ENCODE measurements around the gene KMO.
A peak's percentile ranks its signal among the peaks of the same experiment; 100 is the strongest.

Gene KMO

DNA sequence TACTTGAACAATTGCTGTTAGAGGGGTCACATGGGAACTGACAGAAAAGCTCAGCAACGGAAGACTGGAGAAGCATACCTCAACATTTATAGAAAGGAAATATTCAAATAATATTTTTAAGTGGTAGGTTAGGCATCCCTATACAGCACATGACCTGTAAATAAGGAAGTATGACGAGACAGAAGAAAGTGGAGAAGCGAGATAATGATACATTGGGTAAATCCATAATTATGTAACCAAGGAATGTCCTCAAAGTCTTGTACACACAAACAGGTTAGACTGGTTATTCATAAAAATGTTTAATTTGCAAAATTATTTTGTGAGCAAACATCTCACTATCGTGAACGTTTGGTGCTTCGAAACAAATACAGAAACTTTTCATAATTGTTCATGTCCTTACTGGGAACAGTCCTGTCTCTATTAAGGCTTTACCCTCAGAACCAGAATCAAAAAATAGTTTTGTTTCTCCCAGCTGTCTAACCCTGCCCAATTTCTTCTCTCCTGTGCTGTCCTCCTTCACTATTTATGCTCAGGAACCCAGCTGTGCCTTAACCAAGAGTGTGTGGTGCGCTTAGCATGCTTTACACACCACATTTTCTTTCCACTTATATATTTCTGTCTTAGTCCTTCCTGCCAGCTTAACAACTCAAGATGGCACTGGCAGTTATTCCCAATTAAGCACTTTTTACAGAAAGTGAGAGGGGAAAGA lies 10.2 kb downstream of the KMO start:
- ATAC-seq = no peak

DNA sequence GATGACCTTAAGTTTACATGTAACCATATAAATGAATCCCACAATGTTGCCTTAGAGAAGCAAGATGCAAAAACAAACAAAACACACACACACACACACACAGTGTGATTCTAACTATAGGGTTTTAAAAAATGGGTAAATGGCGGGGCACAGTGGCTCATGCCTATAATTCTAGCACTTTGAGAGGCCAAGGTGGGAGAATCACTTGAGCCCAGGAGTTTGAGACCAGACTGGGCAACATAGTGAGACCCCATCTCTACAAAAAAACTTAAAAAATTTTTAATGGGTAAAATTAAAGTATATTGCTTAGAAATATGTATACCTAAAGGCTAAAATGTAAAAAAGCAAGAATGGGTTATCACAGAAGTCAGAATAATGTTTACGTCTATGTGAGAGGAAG lies 15.8 kb downstream of the KMO start:
- ATAC-seq = no peak

DNA sequence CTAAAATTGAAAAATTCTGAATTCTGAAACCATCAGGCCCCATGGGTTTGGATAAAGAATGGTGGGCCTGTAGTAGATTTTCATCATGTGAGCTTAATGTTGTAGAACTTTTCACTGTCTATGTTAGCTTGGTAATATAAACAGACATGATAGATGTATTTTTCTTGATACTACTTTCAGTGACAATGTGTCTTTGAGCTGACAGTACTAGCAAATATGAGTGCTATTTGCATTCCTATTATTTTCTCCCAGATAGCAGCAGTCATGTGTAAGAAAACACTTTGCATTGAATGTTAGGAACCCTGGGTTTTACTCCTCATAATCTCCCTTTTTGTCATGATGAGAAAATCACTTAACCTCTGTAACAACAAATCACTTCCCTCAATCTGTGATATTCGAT lies 18.1 kb downstream of the KMO start:
- ATAC-seq = no peak

DNA sequence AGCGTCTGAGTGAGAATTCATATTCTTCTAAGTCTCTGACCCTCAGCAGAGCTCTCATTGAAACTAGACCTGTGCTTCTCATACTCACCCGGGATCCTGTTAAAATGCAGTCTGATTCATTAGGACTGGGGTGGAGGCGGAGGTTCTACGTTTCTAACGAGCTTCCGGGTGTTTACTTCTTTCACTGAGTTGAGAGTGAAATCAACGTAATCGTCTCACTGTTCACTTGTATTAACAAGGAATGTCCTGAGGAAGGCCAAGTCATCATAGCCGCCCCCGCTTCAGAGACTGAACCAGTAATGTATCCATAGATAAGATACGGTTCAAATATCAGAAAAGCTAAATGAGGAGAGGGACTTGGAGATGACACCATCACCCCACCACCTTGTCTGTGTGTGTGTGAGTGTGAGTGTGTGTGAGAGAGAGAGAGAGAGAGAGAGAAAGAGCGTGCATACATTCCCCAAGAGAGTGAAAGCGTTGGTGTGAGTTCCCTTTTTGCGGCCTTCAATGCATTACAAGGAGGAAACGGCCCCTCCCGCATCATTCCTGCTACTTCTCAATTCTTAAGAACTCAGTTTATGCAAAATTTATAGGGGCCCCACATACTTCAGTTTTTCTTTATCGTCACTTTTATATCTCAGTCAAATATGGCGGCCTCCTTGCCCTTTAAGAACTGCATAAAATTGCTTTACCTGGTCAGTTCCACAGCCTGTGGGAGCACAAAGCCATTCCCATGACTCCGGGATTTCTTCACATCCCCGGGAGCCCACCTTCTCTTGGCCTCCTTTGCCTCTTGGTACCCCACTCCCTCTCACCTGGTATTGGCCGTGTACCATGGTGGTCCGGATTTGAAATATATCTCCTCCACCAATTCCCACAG lies 19.8 kb downstream of the KMO start:
- peak; percentile 91 to 92 for ATAC-seq

DNA sequence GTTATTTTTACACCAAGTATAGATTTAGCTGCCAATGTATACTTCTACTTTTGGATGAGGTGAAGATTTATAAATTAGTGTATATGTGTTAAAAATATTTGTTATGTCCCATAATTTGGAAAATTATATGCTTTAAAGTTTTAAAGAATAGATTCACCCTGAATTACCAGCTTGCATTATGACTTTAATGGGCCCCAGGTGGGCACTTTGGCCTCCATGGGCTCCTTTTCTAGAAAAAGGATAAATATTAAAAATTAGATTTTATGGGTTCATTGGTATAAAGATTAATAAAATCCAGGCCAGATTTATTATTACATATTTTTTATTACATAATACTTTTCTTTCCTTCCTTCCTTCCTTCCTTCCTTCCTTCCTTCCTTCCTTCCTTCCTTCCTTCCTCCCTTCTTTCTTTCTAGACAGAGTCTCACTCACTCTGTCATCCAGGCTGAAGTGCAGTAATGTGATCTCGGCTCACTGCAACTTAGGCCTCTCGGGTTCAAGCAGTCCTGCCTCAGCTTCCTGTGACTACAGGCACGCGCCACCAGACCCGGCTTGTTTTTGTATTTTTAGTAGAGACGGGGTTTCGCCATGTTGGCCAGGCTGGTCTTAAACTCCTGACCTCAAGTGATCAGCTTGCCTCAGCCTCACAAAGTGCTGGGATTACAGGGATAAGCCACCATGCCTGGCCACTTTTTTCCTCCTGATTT lies 21.9 kb downstream of the KMO start:
- ATAC-seq = no peak

DNA sequence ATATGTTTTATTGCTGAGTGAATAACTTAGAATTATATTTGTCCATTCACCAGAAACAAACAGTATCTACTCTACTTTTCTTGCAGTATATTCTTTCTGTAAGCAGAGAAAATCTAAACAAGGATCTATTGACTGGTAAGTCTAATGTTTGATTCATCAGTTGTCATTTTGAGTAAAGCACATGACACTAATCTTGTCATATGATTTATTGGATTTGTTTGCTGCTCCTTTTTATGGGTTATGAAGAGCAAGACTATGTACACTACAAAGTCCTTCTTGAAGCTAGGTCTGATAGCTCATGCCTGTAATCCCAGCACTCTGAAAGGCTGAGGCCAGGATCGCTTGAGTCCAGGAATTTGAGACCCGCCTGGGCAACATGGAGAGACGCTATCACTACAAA lies 23.3 kb downstream of the KMO start:
- ATAC-seq = no peak

DNA sequence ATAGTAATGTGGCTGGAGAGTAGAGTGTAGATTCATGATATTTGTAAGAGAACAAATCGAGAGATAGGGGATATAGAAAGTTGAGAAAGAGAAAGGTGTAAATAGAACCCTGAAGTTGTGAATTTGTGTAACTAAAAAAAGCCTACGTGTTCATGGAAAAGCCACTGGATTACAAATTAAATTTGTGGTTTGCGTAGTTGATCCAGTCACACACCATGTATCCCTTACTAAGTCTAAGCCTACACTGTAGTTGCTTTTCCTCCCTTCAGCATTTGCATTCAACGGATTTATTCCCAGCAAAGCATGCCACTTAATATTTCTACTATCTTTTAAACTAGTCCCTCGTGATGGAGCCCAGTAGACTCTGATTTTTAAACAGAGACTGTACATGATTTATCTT lies 24.9 kb downstream of the KMO start:
- no peak for ATAC-seq

DNA sequence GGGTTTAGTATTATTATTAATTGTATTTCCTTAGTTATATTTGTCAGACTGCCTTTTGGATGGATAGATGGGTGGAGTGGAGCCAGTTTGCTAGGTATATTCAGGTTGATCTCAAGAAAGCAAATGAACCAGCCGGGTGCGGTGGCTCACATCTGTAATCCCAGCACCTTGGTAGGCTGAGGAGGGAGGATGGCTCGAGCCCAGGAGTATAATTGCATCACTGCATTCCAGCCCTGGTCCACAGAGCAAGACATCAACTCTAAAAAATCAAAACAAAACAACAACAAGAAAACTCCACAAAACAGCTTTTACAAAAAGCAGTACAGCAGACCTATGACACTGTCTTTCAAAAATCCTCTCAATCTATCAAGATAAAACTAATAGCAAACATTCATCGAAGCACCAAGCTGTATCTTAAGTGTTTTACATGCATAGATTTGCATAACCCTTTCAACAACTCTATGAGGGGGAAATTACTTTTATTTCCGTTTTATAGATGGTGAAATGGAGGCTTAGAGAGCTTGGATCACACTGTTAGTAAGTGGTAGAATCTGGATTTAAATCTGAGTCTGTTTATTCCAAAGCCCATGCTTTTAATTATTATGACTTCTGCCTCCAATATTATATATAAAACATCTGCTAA lies 25.5 kb downstream of the KMO start:
- no peak for ATAC-seq

DNA sequence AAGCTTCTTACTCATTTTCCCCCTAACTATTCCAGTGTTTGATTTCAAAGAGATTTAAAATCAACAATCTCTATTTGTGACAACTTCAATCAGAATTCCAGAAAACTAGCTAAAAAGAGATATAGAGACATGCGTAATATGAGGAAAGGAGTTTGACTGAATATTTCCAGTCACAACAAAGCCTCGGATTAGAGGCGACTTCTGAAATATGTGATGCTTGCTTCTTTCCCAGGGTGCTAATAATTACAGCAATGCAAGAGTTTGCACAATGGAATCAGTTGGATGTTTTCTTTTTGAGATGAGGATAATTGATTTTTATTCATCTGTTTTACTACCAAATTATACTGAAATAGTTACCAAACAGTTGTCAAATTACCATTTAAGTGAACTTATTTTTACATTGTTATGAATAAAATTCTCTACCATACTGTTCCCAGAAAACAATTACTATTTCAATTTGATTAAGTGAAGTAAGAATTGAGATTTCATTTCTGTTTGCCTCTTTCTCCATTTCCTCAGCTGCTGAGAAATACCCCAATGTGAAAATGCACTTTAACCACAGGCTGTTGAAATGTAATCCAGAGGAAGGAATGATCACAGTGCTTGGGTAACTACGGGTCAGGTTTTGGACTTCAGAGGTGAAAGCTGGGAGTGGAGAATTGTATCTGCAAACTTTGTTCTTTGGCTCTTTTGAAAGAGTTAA lies 28.1 kb downstream of the KMO start:
- ATAC-seq = no peak

DNA sequence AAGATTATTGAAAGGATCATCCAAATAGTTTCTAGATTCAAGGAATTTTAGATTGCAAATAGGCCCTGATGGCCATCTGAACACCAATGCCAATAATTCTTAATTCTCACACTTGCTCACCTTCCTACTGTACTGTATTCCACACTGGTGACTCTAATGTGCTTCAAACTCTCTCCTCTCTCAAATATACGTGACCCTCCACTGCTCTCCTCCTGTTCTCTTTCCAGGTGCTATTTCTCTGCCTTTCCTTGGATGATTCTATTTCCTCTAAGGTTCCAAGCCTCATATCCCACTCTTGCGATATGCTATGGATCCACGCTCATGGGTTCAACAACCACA lies 28.6 kb downstream of the KMO start:
- ATAC-seq = no peak

DNA sequence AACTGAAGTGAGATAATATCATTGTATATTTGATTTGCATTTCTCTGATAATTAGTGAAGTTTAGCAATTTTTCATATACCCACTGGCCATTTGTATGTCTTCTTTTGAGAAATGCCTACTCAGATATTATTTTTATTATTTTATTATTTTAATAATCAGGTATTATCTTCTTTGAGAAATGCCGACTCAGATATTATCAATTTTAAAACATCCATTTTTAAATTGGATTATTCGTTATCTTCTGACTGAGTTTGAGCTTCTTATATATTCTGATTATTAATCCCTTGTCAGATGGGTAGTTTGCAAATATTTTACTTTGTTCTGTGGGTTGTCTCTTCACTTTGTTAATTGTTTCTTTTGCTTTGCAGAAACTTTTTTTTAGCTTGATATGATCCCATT lies 37.7 kb downstream of the KMO start:
- no peak for ATAC-seq

DNA sequence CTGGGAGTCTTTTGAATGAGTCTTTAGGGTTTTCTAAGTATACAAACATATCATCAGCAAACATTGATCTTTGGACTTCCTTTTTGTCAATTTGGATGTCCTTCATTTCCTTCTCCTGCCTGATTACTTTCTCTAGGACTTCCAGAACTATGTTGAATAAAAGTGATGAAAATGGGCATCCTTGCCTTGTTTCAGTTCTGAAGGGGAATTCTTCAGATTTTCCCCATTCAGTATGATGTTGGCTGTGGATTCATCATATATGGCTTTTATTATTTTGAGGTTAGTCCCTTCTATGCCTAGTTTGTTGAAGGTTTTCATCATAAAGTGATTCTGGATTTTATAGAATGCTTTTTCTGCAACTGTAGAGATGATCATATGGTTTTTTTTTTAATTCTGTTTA lies 42.0 kb downstream of the KMO start:
- ATAC-seq = no peak

DNA sequence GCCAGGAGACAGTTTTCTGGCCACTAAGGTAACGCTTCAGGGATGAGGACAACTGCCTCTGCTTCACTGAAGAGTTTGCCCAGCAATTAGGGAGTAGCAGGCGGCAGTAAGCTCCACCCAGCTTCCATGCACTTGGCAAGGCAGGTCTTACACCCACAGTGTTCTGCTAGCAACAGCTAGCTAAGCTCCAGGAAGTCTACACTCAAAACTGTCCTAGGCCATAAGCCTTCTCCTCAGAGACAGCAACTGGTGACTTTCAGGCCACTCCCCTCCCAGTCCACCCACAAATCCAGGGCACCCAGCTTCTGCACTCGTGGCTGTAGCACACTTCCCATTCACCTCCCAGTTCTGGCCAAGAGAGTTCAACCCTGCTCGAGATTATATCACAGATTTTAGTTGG lies 47.3 kb downstream of the KMO start:
- no peak for ATAC-seq

DNA sequence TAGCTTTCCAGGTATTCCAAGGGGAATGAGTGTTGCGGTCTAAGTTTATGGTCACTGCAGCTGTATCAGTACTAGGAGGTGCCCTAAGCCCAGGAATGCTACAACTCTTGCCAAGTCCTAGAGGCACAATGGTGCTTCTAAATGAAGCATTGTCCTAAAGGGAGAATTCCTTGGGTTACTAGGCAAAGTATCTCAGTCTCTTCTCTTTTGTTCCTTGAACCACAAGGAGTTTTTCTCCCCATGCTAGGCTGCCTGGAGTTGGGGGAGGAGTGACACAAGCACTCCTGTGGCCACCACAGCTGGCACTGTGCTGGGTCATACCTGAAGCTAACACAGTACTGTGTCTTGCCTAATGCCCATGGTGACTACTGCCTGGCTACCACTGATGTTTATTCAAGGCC lies 50.7 kb downstream of the KMO start:
- no peak for ATAC-seq

DNA sequence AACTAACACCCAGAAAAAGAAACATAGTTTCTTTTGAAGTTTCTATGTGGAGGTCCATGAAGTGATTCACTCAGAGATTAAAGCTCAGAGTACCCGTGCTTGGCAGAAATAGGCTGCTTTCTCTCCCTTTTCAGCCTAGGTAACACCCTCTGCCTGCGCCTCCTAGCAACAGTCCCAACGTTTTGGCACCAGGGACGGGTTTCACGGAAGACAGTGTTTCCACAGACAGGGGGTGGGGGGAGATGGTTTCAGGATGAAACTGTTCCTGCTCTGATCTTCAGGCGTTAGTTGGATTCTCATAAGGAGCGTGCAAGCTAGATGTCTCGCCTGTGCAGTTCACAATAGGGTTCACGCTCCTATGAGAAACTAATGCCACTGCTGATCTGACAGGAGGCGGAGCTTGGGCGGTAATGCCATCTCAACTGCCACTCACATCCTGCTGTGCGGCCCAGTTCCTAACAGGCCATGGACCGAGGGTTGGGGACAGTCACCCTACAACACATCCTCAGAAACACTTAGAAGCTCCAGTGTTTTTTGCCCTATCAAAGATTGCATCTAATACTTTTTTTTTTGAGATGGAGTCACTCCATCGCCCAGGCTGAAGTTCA lies 54.8 kb downstream of the KMO start:
- ATAC-seq = no peak

DNA sequence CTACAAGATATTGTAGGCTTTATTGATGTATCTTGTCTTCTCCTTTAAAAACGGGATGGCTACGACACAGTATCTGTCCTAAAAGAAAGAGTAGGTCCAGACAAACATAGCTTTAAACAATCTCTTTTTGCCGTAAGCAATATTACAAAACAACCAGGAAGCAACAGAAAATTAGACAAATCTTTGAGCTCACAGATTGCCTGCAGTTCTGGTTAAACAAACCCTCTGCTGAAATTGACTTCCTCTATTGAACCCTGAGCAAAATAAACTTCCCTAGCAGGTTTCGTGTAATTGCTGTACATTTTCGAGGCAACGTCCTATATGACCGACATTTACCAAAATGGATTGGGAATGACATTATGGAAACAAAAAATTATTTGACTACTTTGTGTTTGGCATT lies 57.3 kb downstream of the KMO start:
- ATAC-seq = no peak

DNA sequence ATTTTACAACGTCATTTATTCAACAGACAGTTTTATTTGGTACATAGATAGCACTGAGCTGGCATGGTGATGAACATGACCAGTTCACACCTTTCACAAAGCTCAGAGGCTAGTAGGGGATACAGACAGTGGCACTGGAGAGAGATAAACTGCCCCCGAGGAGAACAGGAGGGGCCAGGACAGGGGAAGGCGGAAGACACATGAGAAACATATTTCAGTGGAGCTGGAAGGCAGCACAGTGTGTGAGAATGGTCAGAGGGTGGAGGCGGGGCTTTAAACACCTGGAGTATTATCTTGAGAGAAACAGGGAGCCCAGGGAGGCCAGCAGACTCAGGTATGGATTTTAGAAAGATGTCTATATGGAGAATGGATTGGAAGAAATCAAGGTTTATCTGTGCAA lies 58.5 kb downstream of the KMO start:
- ATAC-seq = no peak

DNA sequence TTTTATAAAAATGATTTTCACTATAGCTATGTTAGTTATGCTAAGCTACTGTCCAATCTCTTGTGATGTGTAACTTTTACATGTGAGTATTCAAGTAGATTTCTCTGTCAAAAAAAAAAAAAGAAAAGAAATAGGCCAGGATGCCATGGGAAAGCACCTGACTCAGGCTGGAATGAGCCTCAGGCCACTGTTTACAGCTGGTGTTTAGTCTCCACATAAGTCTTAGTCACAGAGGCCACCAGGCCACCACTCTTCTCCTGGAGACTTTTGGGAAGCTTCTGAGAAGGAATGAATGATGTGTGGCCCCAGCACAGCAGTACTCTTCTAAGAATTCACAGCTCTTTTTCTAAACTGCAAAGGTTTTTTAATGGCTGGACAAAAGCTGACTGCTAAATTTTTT lies 59.1 kb downstream of the KMO start:
- ATAC-seq = no peak

DNA sequence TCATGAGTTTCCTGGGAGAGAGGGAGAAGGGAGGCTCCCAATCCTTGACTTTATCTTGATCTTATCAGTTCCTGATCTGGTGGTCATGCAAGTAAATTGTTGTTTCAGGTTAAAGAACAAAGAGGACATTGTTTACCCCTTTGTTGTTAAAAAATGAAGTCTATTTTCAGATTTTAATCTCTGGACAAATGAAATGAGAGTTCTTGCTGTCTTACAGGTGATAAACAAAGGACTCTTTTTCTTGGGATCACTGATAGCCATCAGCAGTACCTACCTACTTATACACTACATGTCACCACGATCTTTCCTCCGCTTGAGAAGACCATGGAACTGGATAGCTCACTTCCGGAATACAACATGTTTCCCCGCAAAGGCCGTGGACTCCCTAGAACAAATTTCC lies 59.6 kb downstream of the KMO start:
- no peak for ATAC-seq

DNA sequence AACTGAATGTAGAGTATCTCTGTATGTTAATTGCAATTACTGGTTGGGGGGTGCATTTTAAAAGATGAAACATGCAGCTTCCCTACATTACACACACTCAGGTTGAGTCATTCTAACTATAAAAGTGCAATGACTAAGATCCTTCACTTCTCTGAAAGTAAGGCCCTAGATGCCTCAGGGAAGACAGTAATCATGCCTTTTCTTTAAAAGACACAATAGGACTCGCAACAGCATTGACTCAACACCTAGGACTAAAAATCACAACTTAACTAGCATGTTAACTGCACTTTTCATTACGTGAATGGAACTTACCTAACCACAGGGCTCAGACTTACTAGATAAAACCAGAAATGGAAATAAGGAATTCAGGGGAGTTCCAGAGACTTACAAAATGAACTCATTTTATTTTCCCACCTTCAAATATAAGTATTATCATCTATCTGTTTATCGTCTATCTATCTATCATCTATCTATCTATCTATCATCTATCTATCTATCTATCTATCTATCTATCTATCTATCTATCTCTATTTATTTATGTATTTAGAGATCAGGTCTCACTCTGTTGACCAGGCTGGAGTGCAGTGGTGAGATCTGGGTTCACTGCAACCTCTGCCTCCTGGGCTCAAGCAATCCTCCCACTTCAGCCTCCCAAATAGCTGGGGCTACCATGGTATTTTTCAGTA lies 60.2 kb downstream of the KMO start:
- ATAC-seq = peak; percentile 92 to 94

DNA sequence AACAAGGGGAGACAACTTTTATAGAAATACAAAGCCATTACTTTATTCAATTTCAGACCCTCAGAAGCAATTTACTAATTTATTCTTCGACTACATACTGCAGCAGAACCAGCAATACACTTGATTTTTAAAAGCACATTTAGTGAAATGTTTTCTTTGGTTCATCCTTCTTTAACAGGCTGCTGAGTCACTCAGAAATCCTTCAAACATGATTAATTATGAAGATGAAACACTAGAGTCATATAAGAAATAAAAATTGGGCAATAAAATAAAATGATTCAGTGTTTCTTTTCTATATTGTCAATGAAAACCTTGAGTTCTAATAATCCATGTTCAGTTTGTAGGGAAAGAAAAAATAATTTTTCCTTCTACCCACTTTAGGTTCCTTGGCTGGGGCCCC lies 61.0 kb downstream of the KMO start:
- ATAC-seq = no peak

DNA sequence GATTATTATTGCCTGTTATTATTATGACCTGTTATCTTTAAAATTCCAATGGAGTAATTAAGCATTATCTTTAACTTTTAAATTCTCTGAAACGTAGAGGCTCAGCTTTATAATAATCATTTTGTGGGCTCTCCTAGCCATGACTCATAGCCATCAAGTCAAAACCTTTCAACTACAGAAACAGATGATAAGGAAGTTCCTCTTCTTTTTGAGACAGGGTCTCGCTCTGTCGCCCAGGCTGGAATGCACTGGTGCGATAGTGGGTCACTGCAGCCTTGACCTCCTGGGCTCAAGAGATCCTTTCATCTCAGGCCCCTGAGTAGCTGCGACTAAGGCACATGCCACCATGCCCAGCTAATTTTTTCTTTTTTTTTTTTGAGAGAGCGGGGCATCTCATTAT lies 64.5 kb downstream of the KMO start:
- ATAC-seq = no peak
